GM21515 (cell line): ENCODE results near the gene FAM81A.
"Not testable (repeated sequence)": the region's sequence is repeated elsewhere in the genome, so short reads cannot be mapped to it uniquely, and the experiment has no call there.

Experiments used
- ATAC-seq: cut with Tn5 transposase; IDR thresholded peaks from one replicate; pipeline ENCODE4 v1.9.1; 2021; ENCODE audit not compliant: unreplicated experiment

The FAM81A gene

GRCh38 chr15:59484399-59484798 lies 46.4 kb downstream of the FAM81A start:
- ATAC-seq = no peak

- ATAC-seq = no peak
Measured at GRCh38 chr15:59485036-59485435, 47.0 kb downstream of the FAM81A start.

GRCh38 chr15:59489485-59489884 lies 51.5 kb downstream of the FAM81A start:
- not testable (repeated sequence) for ATAC-seq

- no peak for ATAC-seq
Measured at GRCh38 chr15:59491062-59491461, 53.1 kb downstream of the FAM81A start.

- ATAC-seq = no peak
Measured at GRCh38 chr15:59492389-59493377, 54.7 kb downstream of the FAM81A start.

- no peak for ATAC-seq
Measured at GRCh38 chr15:59501597-59501996, 63.6 kb downstream of the FAM81A start.

- no peak for ATAC-seq
Measured at GRCh38 chr15:59515190-59515589, 77.2 kb downstream of the FAM81A start.

- no peak for ATAC-seq
Measured at GRCh38 chr15:59516655-59517461, 78.9 kb downstream of the FAM81A start.

GRCh38 chr15:59519329-59519728 lies 81.3 kb downstream of the FAM81A start:
- ATAC-seq = no peak

GRCh38 chr15:59521443-59521842 lies 83.5 kb downstream of the FAM81A start:
- ATAC-seq = no peak

GRCh38 chr15:59522988-59523461 lies 85.0 kb downstream of the FAM81A start:
- ATAC-seq = no peak

GRCh38 chr15:59523702-59524101 lies 85.7 kb downstream of the FAM81A start:
- no peak for ATAC-seq

GRCh38 chr15:59524331-59524731 lies 86.3 kb downstream of the FAM81A start:
- no peak for ATAC-seq

- not testable (repeated sequence) for ATAC-seq
Measured at GRCh38 chr15:59526466-59526865, 88.5 kb downstream of the FAM81A start.

- no peak for ATAC-seq
Measured at GRCh38 chr15:59528429-59528828, 90.4 kb downstream of the FAM81A start.

GRCh38 chr15:59528961-59529402 lies 91.0 kb downstream of the FAM81A start:
- ATAC-seq = no peak

- ATAC-seq = no peak
Measured at GRCh38 chr15:59531066-59531675, 93.2 kb downstream of the FAM81A start.

- peak; percentile 60 for ATAC-seq
Measured at GRCh38 chr15:59532770-59533379, 94.9 kb downstream of the FAM81A start.

GRCh38 chr15:59536553-59536952 lies 98.6 kb downstream of the FAM81A start:
- ATAC-seq = no peak

GRCh38 chr15:59537403-59537802 lies 99.4 kb downstream of the FAM81A start:
- no peak for ATAC-seq

GRCh38 chr15:59538494-59538893 lies 100.5 kb downstream of the FAM81A start:
- ATAC-seq = no peak
